ENCODE results near the gene CDX2. TPM values are rescaled to one million over a fixed set of nuclear protein-coding genes. Genes with fewer than 3 reads are reported as not detected.

Gene CDX2
- total and polyA plus RNA-seq, 9 of the 15 experiments (the other 6 are each of a cell fraction or from before 2014, with no cell fraction given) = 0.04 TPM; not detected in 8

DNA sequence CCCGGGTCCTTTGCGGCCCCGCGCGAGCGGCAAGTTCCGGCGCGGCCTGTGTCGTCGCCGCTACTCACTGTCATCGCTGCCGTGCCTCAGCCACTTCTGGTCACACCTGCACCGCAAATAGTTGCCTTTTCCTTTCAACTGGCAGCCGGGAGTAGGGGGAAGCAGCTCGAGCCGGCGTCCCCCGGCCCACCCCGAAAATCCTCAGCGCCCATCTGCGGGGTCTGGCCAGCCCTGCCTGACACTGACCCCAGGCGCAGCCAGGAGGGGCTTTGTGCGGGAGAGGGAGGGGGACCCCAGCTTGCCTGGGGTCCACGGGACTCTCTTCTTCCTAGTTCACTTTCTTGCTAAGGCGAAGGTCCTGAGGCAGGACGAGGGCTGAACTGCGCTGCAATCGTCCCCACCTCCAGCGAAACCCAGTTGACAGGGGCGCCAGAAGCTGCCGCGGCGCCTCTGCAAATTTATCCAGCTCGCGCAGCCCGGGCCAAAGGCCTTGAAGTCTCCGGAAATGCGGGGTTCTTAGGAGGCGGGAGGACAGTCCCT, 47.6 kb downstream of the CDX2 start (continued):
- no peak for TF ChIP-seq USF1 (CRISPR knock-in tag; IDR thresholded peaks at IDR 0.05)
- no peak for TF ChIP-seq ARID2 (IDR thresholded peaks at IDR 0.05)
- TF ChIP-seq, protein P1, sequence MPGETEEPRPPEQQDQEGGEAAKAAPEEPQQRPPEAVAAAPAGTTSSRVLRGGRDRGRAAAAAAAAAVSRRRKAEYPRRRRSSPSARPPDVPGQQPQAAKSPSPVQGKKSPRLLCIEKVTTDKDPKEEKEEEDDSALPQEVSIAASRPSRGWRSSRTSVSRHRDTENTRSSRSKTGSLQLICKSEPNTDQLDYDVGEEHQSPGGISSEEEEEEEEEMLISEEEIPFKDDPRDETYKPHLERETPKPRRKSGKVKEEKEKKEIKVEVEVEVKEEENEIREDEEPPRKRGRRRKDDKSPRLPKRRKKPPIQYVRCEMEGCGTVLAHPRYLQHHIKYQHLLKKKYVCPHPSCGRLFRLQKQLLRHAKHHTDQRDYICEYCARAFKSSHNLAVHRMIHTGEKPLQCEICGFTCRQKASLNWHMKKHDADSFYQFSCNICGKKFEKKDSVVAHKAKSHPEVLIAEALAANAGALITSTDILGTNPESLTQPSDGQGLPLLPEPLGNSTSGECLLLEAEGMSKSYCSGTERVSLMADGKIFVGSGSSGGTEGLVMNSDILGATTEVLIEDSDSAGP (CRISPR knock-in tag; IDR thresholded peaks at IDR 0.05) = no peak

- Histone ChIP-seq H3K27ac (ENCODE audit: extremely low read depth, low read depth, low read length) (no peak overlapping the region), H3K9me1 (ENCODE audit: control insufficient read depth, insufficient read depth, low read length) (no peaks in the 10 kb centered on the region), H3K36me3 (ENCODE audit: control insufficient read depth, insufficient read depth, low read length) (no peaks in the 10 kb centered on the region), H3K9ac (ENCODE audit: insufficient read depth in 1 of 2, low read depth in 2 of 2, low read length in 2 of 2) (no peak overlapping the region), H4K20me1 (replicated peaks; ENCODE audit: control insufficient read depth, insufficient read depth, low read length) (no peaks in the 10 kb centered on the region), H2AFZ (ENCODE audit: low read depth, low read length) (no peak overlapping the region), H3K4me2 (ENCODE audit: insufficient read depth, low read length) (no peak overlapping the region), H3K27me3 (ENCODE audit: control insufficient read depth in 2 of 2, insufficient read depth in 2 of 2, low read length in 2 of 2) (peaks cover 11 to 59% of the 10 kb centered on the region in 2 experiments; a peak in 4 of 5 replicates), H3K79me2 (ENCODE audit: control insufficient read depth, insufficient read depth, low read length) (no peaks in the 10 kb centered on the region), H3K9me3 (replicated peaks; ENCODE audit: control insufficient read depth, insufficient read depth, low read depth, low read length) (no peaks in the 10 kb centered on the region), H3K4me1 (replicated peaks in 1 of 2; ENCODE audit: control insufficient read depth in 2 of 2, insufficient read depth in 2 of 2, low read length in 2 of 2) (peaks cover 0 to 9% of the 10 kb centered on the region in 2 experiments; a peak in 2 of 5 replicates), H3K4me3 (no peak overlapping the region)
- WGBS (ENCODE audit: insufficient coverage, low coverage, missing lambda C conversion rate) = 9% methylated on average over 14 of the region's 40 CpGs
- ATAC-seq = no peak
- no TSS peak for BruUV-seq (replicated peaks)
- in situ Hi-C loops (cut with MboI) (no loop called here), intact Hi-C loops (cut with micrococcal nuclease) (no loop called here)
- CTCF ChIA-PET (ENCODE audit: low intra/inter-chr PET ratio) = no interaction called here
- TF ChIP-seq, protein P2, sequence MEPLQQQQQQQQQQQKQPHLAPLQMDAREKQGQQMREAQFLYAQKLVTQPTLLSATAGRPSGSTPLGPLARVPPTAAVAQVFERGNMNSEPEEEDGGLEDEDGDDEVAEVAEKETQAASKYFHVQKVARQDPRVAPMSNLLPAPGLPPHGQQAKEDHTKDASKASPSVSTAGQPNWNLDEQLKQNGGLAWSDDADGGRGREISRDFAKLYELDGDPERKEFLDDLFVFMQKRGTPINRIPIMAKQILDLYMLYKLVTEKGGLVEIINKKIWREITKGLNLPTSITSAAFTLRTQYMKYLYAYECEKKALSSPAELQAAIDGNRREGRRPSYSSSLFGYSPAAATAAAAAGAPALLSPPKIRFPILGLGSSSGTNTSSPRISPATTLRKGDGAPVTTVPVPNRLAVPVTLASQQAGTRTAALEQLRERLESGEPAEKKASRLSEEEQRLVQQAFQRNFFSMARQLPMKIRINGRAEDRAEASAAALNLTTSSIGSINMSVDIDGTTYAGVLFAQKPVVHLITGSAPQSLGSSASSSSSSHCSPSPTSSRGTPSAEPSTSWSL (CRISPR knock-in tag; IDR thresholded peaks at IDR 0.05; ENCODE audit: borderline replicate concordance) = no peak
- TF ChIP-seq MAFK (IDR thresholded peaks at IDR 0.05; ENCODE audit: low read length) = no peak
- TF ChIP-seq LEF1 (IDR thresholded peaks at IDR 0.05) = no peak
- no peak for TF ChIP-seq PML (IDR thresholded peaks at IDR 0.05; ENCODE audit: low read length)
- no peak for TF ChIP-seq PTRF (tag; IDR thresholded peaks at IDR 0.05)
- TF ChIP-seq ZNF41 (CRISPR knock-in tag; conservative IDR thresholded peaks at IDR 0.05) = no peak
- no peak for TF ChIP-seq POLR2A (conservative IDR thresholded peaks at IDR 0.05)
- no peak for TF ChIP-seq TCFL5 (CRISPR knock-in tag; conservative IDR thresholded peaks at IDR 0.05)
- no peak for TF ChIP-seq HMG20A (CRISPR knock-in tag; conservative IDR thresholded peaks at IDR 0.05)
- no peak for TF ChIP-seq ZSCAN29 (IDR thresholded peaks at IDR 0.05)
- no peak for TF ChIP-seq NFIC (IDR thresholded peaks at IDR 0.05)
- no peak for TF ChIP-seq SOX6 (IDR thresholded peaks at IDR 0.05)
- no peak for TF ChIP-seq YY1 (IDR thresholded peaks at IDR 0.05; ENCODE audit: borderline replicate concordance in 1 of 3, control insufficient read depth in 1 of 3, extremely low read depth in 1 of 3, insufficient read depth in 3 of 3, insufficient read length in 1 of 3, insufficient replicate concordance in 2 of 3, low read depth in 1 of 3, low read length in 2 of 3)
- FAIRE-seq = no peak
- POLR2A ChIA-PET = interaction anchor here (0.5 kb wide), 1 partner anchor 132 kb away, joined by 3 read pairs; no protein-coding TSS in a partner anchor
- no peak for DNase-seq (ENCODE audit: extremely low read depth in 1 of 4, low spot score in 3 of 4)
Observed at GRCh38 chr13:27920677-27921420, 48.3 kb downstream of the CDX2 start.

Measured in K562 (cell line).